Body of pancreas (tissue), 4 donors: Measurements from ENCODE around the gene TMEM156.

Experiments
- CTCF ChIP-seq, 7 experiments: fragments of 450-650 bp in 4 of 7; fragments of 200-600 bp in 3 of 7; sonication (generic) in 3 of 7; IDR thresholded peaks; one replicate each; pipeline ENCODE4 v1.5.1; 2016 to 2019; ENCODE audit warnings: antibody characterized with exemption in 7 of 7
- POLR2A ChIP-seq, 3 donors: fragments of 450-650 bp; IDR thresholded peaks; one replicate each; pipeline ENCODE4 v1.6.1; 2016; ENCODE audit warnings: antibody characterized with exemption in 3 of 3, mild to moderate bottlenecking in 2 of 3

DNA sequence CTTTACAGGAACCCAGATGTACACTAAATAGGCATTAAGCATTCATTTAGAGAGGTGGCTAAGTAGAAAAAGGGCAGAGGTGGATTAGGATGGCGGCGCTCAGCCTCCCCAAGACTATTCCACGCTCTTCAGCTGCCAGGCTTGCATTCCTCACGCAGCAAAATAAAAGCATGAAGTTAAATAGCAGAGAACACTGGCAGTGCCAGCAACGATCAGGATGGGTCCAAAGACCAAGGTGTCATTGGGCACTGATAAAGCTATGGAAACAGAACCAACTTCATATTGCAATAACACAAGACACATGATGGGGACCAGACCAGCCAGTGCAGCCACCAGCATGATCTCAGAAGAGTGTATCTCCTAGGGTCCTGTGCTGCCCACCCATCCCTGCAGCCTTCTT, 42.0 kb downstream of the TMEM156 start:
- no peak for TF ChIP-seq POLR2A (IDR thresholded peaks at IDR 0.05)
- no peak for TF ChIP-seq CTCF (IDR thresholded peaks at IDR 0.05)
